Measurements from ENCODE around the gene AIFM1.

- TF ChIP-seq CTCF (IDR thresholded peaks at IDR 0.05) (no peak), EZH2 (IDR thresholded peaks at IDR 0.05) (no peak), EZH2phosphoT487 (IDR thresholded peaks at IDR 0.05) (no peak)
Observed at GRCh38 chrX:130147631-130148030, 18.0 kb downstream of the AIFM1 start.
